Transverse colon (tissue), 3 donors: ENCODE results near the gene MC5R.

ENCODE experiments used
- POLR2A ChIP-seq: fragments of 450-650 bp; IDR thresholded peaks from one replicate; pipeline ENCODE4 v1.6.1; 2016; ENCODE audit warnings: antibody characterized with exemption, mild to moderate bottlenecking, moderate library complexity
- POLR2AphosphoS5 ChIP-seq, 3 donors: sonication (generic); formaldehyde crosslinking; IDR thresholded peaks; one replicate each; pipeline ENCODE4 v1.6.1; 2016; ENCODE audit warnings: antibody characterized with exemption in 3 of 3

GRCh38 chr18:13804305-13804704 is 19.6 kb upstream of the MC5R start:
- TF ChIP-seq POLR2A = no peak
- no peak for TF ChIP-seq POLR2AphosphoS5 (IDR thresholded peaks at IDR 0.05)
